ENCODE results near the gene EPHA7. TPM values are rescaled to one million over a fixed set of nuclear protein-coding genes. Genes with fewer than 3 reads are reported as not detected.

Gene EPHA7
- total RNA-seq, 2 experiments from 2014 or later, result not detected

DNA sequence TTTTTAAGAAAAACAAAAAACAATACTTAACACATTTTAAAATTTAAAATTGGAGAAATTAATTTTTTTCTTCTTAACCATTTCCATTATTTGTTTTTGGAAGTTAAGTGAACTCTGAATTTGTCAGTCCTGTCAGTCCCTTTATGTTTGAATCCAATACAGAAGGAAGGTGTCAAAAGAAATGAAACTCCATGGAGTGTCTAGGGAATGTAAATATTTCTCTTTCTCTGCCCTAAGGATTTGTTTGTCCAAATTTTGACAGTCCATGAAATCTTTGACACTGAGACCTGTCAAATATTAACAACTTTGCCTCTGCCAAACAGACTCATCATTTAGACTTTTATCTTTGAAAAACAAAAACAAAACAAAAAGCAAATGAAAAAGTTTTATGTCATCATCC, 166.4 kb downstream of the EPHA7 start:
- no peak for DNase-seq
- intact Hi-C loops (cut with micrococcal nuclease), result no loop called here
- ChIA-PET CTCF (no interaction called here), POLR2A (no interaction called here)
- no peak overlapping the region for H3K27ac Mint-ChIP-seq
- no peaks in the 10 kb centered on the region for H3K27me3 Mint-ChIP-seq
- ATAC-seq, result no peak
- no peaks in the 10 kb centered on the region for H3K4me1 Mint-ChIP-seq (ENCODE audit: low read depth)
- H3K4me3 Mint-ChIP-seq, result no peak overlapping the region
- H3K36me3 Mint-ChIP-seq (ENCODE audit: low read depth), result no peaks in the 10 kb centered on the region
- TF ChIP-seq, protein P1, sequence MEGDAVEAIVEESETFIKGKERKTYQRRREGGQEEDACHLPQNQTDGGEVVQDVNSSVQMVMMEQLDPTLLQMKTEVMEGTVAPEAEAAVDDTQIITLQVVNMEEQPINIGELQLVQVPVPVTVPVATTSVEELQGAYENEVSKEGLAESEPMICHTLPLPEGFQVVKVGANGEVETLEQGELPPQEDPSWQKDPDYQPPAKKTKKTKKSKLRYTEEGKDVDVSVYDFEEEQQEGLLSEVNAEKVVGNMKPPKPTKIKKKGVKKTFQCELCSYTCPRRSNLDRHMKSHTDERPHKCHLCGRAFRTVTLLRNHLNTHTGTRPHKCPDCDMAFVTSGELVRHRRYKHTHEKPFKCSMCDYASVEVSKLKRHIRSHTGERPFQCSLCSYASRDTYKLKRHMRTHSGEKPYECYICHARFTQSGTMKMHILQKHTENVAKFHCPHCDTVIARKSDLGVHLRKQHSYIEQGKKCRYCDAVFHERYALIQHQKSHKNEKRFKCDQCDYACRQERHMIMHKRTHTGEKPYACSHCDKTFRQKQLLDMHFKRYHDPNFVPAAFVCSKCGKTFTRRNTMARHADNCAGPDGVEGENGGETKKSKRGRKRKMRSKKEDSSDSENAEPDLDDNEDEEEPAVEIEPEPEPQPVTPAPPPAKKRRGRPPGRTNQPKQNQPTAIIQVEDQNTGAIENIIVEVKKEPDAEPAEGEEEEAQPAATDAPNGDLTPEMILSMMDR (IDR thresholded peaks at IDR 0.05), result no peak
- H3K9me3 Mint-ChIP-seq, result no peaks in the 10 kb centered on the region

DNA sequence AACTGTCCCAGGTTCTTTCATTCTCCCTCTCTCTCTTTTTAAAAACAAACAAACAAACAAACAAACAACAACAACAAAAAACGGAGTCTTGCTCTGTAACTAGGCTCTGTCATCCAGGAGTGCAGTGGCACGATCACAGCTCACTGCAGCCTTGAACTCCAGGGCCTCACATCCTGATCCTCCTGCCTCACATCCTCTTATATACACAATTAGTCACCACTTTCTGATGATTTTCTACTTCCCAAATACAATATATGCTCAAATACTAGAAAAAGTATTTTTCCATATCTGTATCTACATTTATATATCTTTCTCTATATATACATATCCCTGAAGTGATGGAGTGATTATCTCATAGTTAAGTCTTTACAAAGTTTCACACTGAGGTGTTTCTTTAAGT, 170.7 kb downstream of the EPHA7 start:
- TF ChIP-seq, protein P1 (IDR thresholded peaks at IDR 0.05), result no peak
- H3K4me1 Mint-ChIP-seq (ENCODE audit: low read depth), result no peaks in the 10 kb centered on the region
- no peaks in the 10 kb centered on the region for H3K27me3 Mint-ChIP-seq
- ChIA-PET POLR2A (no interaction called here), CTCF (no interaction called here)
- DNase-seq, result no peak
- H3K27ac Mint-ChIP-seq, result no peak overlapping the region
- intact Hi-C loops (cut with micrococcal nuclease), result no loop called here
- no peak for ATAC-seq
- peaks cover 1% of the 10 kb centered on the region for H3K9me3 Mint-ChIP-seq
- H3K36me3 Mint-ChIP-seq (ENCODE audit: low read depth), result no peaks in the 10 kb centered on the region
- no peak overlapping the region for H3K4me3 Mint-ChIP-seq

DNA sequence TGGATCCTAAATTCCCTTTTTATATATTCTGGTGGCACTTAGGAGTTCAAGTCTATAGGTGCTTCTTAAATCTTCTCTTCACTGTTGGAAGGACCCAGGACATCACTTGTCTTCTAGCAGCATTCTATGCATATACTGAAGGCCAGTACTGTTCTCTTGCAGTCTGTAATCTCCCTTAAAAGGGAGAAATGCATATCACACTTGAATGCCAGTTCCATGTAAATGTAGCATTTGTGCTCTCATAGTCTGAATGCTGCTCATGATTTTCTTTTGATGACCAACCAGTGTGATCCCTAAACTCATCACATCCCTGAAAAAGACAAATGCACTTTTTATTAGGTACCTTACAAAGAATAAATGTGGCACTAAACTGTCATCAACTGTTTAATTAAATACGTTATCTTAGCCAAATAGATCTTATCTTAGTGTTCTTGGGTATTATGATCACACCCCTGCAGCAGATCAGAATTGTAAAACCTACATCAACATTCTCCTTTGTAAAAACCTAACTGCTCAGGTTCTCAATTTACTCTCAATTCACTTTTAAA, 176.1 kb downstream of the EPHA7 start:
- DNase-seq, result no peak
- no peak for ATAC-seq
- POLR2A ChIA-PET, result no interaction called here
- H3K4me1 Mint-ChIP-seq (ENCODE audit: low read depth), result no peaks in the 10 kb centered on the region
- H3K27ac Mint-ChIP-seq, result no peak overlapping the region
- no peaks in the 10 kb centered on the region for H3K27me3 Mint-ChIP-seq
- H3K9me3 Mint-ChIP-seq, result peaks cover 1% of the 10 kb centered on the region
- TF ChIP-seq, protein P1 (IDR thresholded peaks at IDR 0.05), result no peak
- no peaks in the 10 kb centered on the region for H3K36me3 Mint-ChIP-seq (ENCODE audit: low read depth)
- CTCF ChIA-PET, result no interaction called here
- no peak overlapping the region for H3K4me3 Mint-ChIP-seq
- intact Hi-C loops (cut with micrococcal nuclease), result no loop called here

DNA sequence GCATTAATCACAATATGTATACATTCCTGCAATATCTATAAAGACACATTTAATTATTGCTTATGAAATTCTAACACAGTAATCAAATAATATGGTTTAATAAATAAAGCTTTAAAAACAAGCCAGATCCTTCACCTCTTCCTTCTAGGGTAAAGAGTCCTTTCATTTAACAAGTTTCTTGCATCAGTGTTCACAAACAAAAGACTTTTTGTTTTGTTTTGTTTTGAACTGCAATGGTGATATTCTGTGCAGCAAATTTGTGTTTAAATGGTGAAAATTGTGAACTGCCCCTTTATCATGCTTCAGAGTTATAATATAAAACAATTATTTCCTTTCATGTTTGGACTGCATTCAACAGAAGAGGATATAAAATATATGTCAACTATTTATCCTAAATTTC, 177.3 kb downstream of the EPHA7 start:
- Mint-ChIP-seq H3K27me3 (no peaks in the 10 kb centered on the region), H3K27ac (no peak overlapping the region), H3K36me3 (ENCODE audit: low read depth) (no peaks in the 10 kb centered on the region), H3K4me1 (ENCODE audit: low read depth) (no peaks in the 10 kb centered on the region), H3K4me3 (no peak overlapping the region), H3K9me3 (peaks cover 1% of the 10 kb centered on the region)
- ATAC-seq (no peak), DNase-seq (no peak)
- ChIA-PET CTCF (no interaction called here), POLR2A (no interaction called here)
- TF ChIP-seq, protein P1 (IDR thresholded peaks at IDR 0.05), result no peak
- intact Hi-C loops (cut with micrococcal nuclease), result no loop called here

DNA sequence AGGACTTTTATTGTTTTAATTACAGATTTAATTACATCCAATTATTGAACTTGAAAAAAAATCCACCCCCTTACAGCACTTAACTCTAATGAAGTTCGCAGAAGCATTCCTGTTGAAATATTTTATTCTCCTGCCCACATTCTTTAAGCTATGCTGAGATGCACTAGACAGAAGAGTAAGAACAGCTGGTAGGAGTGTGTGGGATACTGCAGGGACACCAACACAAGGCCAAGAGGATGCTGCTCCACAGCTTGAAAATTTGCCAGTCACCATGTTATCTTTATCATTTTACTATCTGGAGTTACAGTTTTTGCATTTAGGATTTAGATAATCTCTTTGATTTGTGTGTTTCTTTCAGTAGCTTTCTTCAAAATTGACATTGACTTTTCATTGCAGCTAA, 180.7 kb downstream of the EPHA7 start:
- CTCF ChIA-PET, result no interaction called here
- DNase-seq, result no peak
- Mint-ChIP-seq H3K36me3 (ENCODE audit: low read depth) (no peaks in the 10 kb centered on the region), H3K27ac (no peak overlapping the region), H3K4me3 (no peak overlapping the region), H3K27me3 (no peaks in the 10 kb centered on the region), H3K4me1 (ENCODE audit: low read depth) (no peaks in the 10 kb centered on the region), H3K9me3 (no peaks in the 10 kb centered on the region)
- intact Hi-C loops (cut with micrococcal nuclease), result no loop called here
- no peak for ATAC-seq
- TF ChIP-seq, protein P1 (IDR thresholded peaks at IDR 0.05), result no peak
- POLR2A ChIA-PET, result no interaction called here
